ENCODE data around the gene ZNF385B. TPM values are rescaled to one million over a fixed set of nuclear protein-coding genes. Genes with fewer than 3 reads are reported as not detected.

ZNF385B gene
- total RNA-seq, 1 donor from 2014 or later = not detected

DNA sequence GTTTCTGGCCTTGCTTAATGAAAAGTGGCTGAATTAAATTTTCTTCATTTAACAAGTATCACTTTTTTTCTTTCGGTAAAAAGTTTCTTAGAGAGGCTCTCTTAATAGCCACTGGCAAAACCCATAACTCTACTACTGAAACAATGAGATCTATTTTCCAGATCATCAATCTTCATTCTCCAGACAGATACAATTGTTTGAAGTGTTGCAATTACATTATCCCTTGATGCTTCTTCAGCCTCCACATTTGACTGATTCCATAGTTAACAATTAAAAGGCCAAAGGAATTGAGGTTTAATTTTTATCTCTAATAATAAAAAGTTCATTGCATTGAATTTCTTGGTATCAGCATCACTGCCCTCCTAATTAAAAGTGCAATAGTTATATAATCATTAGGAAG, 176.3 kb downstream of the ZNF385B start:
- intact Hi-C loops (cut with micrococcal nuclease) = no loop called here

GRCh38 chr2:179682756-179683155, 178.7 kb downstream of the ZNF385B start:
- intact Hi-C loops (cut with micrococcal nuclease) = no loop called here

DNA sequence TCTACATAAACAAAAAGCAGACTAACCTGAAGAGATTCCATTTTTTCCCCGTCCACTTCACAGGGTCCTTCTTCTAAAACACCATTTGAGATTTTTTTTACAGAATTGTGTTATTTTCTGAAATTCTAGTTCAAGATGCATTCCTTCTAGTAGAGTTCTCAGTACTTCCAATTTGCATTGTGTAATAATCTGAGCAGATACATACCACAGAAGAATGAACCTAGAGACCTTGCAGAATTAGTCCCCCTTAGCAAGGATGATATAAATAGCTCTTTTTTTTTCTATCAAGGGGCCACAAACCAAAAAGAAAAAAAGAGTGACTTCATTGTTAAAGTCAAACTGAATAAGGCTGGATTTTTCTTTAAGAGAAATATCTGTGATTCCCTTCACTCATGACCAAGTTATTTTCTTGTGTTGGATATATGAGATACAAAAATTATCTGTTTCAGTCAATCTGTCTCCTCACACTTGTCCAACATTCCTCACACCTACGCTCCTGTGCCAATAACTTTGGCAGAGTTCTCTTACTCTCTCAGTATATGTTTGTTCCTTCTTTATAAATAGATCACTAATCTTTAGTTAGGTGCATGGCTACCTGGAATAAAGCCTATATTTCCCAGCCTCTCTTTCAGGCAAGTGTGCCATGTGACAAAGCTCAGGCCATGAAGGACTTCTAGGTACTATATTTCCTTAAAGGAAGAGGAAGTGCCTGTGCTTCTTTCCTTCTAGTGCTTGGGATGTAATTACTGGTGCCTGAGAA, 183.5 kb downstream of the ZNF385B start:
- intact Hi-C loops (cut with micrococcal nuclease) = no loop called here

GRCh38 chr2:179677077-179677688, 184.2 kb downstream of the ZNF385B start:
- intact Hi-C loops (cut with micrococcal nuclease) = no loop called here

DNA sequence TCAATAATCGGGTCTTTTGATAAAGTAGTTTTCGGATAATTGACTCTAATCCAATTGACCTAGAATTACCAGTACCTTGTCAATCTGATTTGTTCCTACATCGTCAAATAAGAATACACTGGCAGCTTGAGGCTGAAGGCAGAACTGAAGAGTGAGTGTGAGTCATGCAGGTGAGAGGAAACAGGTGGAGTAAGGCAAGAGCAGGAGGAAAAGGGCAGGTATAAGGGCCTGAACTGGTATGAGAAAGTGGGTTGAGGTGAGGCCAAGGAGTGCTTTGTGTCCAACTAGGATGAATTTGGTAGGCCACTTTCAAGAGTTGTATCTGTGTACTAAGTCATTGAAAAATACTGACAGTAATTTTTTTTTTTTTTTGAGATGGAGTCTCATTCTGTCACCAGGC, 186.0 kb downstream of the ZNF385B start:
- intact Hi-C loops (cut with micrococcal nuclease) = no loop called here

- intact Hi-C loops (cut with micrococcal nuclease) = no loop called here
Observed at GRCh38 chr2:179671043-179671981, 190.1 kb downstream of the ZNF385B start.

GRCh38 chr2:179669196-179669595, 192.2 kb downstream of the ZNF385B start:
- intact Hi-C loops (cut with micrococcal nuclease) = no loop called here

DNA sequence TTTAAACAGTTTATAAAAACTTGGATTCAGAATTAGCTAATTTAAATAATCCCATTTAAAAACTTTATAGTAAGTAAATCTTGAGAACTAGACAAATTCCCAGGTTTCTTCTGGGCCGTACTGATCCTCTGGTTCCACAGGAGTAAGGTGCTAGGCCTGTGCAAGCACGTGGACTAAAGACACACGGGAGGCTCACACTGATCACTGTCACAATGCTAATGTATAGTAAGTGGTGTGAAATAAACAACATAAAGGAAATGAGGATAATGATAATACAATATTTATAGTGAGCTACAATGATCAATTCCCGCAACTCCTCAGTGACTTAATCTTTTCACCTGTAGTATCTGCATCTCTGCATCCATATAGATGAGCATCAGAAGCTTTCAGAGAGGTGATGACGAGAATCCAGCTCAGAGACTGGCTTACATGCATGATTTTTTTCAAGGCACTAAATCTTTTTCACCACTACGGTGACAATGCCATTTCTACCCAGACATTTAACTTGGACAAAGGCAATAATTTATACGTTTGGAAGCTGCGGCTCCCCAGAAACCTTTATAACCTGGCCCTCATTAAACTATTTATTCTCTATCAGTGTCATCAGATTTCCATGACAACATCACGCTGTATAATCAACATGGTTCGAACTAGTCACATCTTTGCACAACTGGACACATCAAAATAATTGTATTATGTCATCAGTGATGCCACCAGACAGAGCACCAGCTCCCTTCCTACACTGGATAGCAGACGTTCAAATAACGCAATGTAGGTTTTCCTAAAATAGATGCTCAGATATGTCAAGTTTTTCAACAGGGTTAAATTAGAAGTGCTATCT, 196.2 kb downstream of the ZNF385B start:
- intact Hi-C loops (cut with micrococcal nuclease) = no loop called here

DNA sequence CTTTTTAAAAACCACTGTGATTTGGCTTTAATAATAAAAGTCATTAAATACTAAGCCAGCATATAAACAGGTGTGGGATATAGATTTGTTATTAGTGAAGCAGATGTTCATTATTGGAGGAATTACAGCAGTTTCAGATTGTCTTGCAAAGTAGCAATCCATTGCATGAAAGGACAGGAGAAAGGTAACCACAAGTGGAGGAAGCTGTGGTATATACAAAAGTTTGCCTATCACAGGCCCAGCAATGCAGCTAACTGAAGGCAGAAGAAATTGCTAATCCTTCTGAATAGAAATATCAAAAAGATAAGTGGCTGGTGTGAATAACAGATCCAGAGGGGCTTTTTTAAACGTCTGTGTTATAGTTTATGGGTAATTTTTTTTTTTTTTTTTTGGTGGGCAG, 199.4 kb downstream of the ZNF385B start:
- intact Hi-C loops (cut with micrococcal nuclease) = no loop called here

GRCh38 chr2:179657068-179657595, 204.3 kb downstream of the ZNF385B start:
- intact Hi-C loops (cut with micrococcal nuclease) = no loop called here

DNA sequence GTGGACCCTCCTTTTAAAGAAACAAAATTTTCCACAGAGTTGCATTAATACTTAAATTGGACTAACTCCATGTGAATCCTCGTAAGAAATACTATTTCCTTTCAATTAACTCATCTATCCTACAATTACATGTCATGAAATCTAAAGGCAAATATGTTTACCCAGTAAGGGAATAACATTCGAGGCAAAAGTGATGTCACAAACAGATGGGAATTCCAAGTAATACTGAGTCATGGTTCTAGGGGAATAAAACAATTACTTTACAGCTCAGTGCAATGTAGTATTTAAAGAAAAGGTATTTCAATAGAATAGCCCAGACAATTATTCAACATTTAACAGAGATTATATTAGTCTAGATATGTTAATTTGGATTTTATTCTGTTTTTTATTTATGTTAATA, 205.8 kb downstream of the ZNF385B start:
- intact Hi-C loops (cut with micrococcal nuclease) = no loop called here

DNA sequence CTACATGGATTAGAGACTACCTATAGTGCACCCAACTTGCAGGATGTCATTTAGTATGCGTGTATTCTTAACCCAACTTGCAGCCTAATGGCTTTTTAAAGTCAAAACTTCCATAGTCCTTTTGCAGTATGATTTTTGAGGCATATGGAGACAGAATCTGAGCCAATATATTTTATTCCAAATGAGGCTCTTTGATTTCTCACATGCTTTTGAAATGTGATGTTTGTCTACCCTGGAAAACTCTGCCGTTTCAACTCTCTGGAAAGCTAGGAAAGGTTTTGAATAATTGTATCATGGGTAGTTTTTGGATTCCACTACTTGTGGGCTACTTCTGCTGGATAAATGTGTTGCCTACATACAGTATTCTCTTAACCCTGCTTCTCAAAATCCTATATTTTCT, 206.6 kb downstream of the ZNF385B start:
- intact Hi-C loops (cut with micrococcal nuclease) = no loop called here

DNA sequence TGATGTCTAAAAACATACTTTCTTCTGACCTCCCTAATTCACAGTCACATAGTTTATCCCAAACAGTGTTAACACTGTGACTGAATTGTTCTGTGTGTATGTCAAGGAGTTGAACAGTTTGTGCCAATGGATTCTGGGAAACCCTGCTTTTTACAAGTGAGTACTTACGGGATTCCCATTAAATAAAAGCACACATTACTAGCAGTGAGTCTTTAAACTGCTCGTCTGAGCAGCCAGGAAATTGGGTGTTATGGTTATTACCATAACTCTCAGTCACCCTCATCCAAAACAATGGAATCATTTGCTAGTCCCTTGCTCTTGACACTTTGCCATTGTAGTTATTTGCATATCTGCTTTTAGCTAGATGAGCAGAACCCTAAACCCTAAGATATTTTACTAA, 209.1 kb downstream of the ZNF385B start:
- intact Hi-C loops (cut with micrococcal nuclease) = no loop called here

DNA sequence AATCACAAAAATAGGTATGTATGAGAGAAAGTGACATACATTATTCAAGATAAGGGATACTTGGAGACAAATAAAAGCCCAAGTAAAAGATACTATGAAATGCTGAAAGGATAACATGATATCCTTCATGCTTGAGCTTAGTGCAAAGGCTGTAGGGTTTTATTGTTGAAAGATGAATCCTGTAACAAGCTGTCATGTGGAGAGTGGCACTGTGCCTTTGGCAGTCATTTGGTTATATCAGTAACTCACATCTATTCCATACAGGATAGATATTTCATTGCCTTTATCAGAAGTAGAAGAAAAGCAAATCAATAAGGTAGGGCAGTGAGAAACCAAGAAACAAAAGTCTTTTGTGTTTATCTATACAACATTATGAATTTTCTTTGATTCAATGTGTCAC, 211.0 kb downstream of the ZNF385B start:
- intact Hi-C loops (cut with micrococcal nuclease) = no loop called here

- intact Hi-C loops (cut with micrococcal nuclease) = no loop called here
Observed at GRCh38 chr2:179646862-179647587, 214.4 kb downstream of the ZNF385B start.

GRCh38 chr2:179646173-179646769, 215.1 kb downstream of the ZNF385B start:
- intact Hi-C loops (cut with micrococcal nuclease) = no loop called here

GRCh38 chr2:179645047-179645446, 216.4 kb downstream of the ZNF385B start:
- intact Hi-C loops (cut with micrococcal nuclease) = no loop called here

GRCh38 chr2:179642462-179642861, 218.9 kb downstream of the ZNF385B start:
- intact Hi-C loops (cut with micrococcal nuclease) = no loop called here

DNA sequence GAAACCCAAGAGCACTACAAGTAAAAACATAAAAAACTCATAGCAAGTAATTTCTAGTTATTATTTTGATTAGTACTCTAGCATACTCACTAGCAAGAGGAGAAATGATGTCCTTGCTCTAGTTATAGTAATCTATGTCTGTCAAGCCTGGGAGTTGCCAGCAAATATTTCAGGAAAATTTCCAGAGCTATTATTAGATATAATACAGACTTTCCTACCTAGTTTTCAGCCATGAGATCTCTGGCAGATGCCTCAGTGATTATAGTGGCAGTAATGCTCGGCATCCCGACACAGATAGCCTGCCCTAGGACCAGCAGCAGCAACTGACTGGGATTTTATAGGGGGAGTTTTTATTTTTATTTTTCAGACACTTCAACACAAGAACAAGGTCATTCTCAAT, 224.4 kb downstream of the ZNF385B start:
- intact Hi-C loops (cut with micrococcal nuclease) = no loop called here
